ENCODE measurements around the gene TDRD10.

TDRD10 gene

DNA sequence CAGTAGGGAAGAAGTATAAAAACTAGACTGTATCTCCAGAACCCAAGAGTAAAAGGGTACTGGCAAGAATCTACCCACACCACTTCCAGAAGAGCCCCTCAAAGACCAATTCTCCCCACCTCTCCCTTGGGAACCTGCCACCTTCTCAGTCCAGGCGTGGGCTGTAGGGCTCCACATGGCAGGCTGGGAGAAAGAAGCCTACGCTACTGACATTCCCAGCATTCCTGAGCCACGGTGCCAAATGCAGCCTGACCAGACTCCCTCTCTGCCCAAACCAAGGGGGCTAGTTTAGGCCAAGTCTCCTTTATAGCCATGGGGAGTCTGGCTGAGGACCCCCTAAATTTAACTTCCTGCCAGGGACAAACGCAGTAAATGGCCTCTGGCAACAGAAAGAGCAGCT lies 54.4 kb downstream of the TDRD10 start:
- DNase-seq: no peak

DNA sequence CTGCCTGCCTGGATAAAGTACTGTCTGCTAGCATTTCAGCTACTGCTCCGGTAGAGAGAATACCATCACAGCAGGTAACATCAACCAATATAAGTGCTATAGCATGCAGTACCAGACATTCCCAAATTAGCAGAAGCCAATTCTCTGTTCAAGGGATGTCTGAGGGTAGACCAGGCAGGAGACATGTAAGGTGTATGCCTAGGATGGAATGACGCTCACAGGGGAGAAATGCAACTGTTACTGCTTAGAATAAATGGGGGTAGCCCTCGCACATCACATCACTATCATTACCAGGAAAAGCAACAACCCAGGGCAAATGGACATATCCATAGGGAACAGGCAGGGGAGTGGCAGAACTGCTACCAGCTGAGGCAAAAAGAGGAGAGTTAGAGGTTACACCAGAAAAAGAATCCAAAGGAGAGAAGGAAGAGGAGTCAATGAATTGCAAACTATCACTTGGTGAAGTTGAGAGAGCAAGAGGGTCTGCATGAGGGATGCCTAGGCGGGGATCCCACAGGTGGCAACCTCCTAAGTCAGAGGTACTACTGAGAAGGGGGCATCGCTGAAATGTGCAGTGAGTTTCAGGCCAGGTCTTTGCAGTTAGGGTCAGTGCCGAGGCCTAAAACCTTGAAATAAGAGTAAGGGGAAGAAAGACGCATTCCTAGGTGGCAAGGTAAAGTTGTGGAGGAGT lies 55.4 kb downstream of the TDRD10 start:
- no peak for DNase-seq

DNA sequence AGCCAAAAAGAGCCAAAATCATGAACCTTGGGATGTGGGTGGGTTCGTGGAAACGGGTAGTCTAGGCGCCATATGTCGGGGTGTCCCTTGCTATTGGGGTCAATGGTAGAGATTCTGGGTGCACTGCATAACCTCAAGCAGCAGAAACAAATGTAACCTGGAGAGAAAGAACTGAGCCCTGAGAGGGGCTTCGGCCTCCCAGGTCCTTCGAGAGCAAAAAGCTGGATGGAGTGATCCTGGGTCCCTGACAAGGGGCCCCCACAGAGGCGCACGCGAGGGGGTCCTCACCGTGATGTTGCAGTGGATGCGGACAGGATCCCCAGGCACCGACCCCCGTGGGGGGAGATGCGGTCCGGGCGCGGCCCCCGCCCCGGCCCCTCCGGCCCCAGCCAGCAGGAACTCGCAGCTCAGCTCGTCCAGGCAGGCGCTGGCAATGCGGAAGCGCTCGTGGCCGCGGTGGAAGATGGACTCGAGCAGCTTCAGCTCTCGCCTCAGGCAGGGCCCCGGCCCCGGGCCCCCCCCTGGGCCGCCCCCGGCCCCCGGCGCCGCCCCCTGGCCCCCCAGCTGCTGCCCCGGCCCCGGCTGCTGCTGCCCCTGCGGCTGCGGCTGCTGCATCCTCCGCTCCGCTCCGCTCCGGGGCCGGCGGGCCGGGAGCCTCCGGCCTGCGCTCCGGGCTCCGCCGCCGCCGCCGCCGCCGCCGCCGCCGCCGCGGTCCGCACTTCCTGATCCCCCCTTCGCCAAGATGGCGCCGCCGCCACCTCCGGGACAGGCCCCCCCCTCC lies 56.1 kb downstream of the TDRD10 start, which contains the start of gene UBE2Q1:
Gene UBE2Q1 (minus strand): TSS at position 724 of the 781 bp plus-strand sequence. CDS start 109 bp downstream, at position 615.
- DNase-seq: no peak

DNA sequence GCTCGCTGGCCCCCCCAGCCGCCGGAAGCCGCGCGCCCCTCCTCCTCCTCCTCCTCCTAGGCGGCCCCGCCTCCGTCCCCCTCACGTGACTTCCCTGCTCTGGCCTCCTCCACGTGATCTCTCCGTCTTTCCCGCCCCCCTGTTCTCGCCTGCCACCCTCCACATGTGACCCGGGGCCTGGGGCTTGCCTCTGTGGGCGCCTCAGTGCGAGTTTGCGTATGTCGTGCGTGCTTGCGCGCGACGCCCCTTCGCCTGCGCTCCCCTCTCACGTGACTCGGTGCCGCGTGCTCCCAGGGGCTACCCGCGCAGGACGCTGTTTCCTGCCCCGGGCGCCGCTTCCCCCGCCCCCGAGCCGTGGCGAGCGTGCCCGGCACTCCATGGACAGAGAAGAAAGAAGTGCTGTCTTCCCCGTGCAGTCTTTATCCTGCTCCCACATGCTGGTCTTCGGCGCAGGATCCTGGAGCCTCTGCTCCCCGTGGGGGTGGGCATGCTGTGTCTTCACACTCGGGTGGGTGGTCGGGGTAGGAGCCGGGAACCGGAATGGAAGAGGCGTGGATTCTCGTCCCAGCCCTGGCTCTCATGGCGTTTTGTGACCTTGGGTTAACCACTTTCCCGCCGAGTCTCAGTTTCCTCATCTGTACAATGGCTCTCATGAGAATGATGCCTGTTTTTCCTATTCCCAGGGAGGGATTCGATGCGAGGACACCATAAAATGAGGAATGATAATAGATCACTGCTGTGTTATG lies 56.9 kb downstream of the TDRD10 start:
- peak; percentile 95 for DNase-seq

DNA sequence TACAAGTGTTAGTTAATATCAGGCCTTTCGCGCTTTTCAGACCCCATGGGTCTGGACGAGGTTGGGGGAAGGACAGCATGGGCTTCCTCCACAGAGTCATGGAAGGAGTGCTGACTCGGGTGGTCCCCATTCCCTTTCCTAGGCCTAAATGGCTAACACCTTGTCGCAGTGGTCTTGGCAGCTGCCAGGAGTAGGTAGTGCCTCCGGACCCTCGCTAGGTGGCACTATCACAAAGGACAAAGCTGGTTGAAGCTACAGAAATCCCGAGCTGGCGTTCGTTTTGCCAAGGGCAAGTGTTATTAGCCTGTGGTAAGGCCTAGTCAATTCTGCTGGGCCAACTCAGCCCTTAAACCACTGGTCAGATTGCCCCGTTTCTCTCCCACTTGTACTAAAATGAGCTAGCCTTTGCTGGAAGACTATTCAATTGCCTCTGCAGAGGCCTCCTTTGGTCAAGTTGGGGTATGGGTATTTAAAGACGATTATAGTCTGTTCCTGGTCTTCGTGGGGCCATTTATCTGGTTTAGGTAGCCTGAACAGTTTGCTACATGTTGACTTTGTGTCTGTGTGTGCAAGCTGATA lies 57.5 kb downstream of the TDRD10 start:
- DNase-seq: peak; percentile 64

DNA sequence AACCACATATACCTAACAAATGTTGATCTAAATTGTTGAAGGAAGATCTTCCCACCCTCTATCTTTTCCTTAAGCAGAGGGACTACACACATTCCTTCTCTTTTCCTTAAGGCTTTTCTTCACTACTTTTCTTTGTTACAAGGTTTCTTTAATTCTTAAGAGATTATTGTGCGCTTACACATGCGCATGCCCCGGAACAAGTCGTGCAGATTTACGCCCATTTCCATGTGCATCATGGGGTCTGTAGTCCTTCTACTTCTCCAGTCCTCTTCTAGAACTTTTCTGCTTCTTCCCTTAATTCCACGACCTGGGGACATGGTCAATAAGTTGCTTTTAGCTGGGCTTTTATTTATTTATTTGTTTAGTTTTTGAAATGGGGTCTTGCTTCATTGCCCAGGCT lies 63.9 kb downstream of the TDRD10 start:
- DNase-seq: no peak

DNA sequence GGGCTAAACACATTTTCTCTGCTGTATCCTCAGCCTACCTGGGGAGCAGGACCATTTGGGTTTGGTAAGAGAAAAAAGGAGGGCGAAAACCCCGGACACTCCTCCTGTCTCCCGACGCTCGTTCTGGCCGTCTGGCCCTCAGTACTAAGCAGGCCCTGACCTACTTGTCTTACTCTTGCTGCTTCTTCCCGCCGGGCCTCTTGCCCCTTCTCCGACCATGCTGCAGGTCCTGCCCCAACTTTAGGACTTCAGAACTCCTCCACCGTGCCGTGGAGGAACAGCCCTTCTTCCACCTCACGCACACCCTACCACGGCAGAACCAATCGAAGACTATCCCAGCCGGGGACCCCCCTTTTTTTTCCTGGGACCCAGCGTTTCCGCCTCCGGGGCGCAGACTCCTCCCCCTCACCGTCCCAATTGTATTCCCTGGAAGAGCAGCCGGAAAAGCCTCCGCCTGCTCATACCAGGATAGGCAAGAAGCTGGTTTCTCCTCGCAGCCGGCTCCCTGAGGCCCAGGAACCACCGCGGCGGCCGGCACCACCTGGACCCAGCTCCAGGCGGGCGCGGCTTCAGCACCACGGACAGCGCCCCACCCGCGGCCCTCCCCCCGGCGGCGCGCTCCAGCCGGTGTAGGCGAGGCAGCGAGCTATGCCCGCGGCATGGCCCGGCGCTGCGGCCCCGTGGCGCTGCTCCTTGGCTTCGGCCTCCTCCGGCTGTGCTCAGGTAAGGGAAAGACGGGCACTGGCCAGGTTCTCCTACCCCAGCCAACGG lies 65.6 kb downstream of the TDRD10 start, which contains the start of gene CHRNB2:
Gene CHRNB2 (plus strand): TSS at position 393 of the 771 bp plus-strand sequence. CDS start 267 bp downstream, at position 660.
- DNase-seq: no peak

DNA sequence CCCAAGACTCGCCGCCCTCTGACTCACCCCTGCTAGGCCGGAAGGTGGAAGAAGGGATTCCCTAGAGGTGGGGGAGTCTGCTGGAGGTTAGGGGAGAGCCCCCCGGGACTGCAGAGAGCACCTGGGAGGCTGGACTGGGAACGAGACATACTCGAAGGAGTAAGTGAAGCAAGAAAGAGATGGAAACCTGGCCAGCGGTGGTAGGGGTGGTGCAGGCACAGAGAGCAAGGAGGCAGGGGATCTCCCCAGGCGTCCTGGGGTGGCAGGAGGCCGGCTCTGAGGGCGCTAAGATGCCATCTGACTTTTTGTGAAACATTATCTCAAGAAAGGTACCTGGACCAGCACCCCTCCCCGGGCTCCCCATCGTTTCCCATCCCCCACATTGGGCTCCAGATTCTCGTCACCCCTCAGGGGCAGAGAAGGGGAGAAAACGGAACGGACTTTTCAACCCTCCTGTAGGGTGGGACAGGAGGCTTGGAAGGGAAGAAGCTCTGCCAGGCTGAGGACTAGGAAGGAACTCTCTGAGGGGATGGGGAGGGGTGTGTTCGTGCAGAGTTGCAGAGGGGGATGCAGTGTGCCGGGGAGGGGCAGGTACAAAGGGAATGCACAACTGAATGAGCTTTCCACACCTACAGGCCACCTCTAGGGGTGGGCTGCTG lies 66.3 kb downstream of the TDRD10 start:
- DNase-seq: no peak

DNA sequence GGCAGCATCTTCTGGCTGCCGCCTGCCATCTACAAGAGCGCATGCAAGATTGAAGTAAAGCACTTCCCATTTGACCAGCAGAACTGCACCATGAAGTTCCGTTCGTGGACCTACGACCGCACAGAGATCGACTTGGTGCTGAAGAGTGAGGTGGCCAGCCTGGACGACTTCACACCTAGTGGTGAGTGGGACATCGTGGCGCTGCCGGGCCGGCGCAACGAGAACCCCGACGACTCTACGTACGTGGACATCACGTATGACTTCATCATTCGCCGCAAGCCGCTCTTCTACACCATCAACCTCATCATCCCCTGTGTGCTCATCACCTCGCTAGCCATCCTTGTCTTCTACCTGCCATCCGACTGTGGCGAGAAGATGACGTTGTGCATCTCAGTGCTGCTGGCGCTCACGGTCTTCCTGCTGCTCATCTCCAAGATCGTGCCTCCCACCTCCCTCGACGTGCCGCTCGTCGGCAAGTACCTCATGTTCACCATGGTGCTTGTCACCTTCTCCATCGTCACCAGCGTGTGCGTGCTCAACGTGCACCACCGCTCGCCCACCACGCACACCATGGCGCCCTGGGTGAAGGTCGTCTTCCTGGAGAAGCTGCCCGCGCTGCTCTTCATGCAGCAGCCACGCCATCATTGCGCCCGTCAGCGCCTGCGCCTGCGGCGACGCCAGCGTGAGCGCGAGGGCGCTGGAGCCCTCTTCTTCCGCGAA lies 69.4 kb downstream of the TDRD10 start:
- DNase-seq: no peak

DNA sequence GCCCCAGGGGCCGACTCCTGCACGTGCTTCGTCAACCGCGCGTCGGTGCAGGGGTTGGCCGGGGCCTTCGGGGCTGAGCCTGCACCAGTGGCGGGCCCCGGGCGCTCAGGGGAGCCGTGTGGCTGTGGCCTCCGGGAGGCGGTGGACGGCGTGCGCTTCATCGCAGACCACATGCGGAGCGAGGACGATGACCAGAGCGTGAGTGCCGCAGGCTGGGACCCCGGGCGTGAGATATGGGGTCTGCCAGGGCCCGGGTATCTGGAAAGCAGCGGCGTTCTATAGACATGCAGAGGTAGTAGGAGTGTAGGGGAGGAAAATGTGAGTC lies 69.9 kb downstream of the TDRD10 start:
- no peak for DNase-seq

DNA sequence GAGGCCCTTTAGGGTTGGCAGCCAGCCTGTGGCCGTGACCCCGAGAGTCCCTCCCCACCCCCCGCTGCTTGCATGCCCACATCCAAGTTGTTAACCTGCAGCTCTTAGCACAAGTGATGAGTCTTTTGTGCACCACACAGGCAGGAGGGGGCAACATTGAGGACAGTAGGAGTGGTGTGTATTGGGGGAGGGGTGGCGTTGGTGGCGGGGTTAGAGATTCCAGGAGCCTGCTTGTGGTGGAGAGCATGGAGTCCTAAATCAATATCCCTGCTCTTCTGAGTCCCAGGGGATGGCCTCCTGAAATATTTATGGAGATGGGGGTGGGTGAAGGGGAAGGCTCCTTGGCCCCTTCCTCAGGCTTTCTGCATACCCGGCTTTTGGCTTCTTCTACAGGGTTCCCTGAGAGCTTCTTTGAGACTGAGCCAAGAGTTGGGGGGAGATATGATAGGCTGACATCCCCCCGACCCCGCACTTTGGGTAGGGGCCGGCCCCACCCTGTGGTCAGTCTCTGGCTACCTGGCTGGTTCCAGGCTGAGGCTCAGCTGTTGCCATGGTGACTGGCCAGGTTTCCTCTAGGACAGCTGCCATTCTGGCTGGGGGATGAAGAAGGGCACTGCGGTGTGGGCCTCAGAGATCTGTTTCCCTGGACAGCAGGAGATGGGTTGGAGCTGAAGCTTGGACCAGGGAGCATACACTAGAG lies 70.6 kb downstream of the TDRD10 start:
- DNase-seq: no peak

DNA sequence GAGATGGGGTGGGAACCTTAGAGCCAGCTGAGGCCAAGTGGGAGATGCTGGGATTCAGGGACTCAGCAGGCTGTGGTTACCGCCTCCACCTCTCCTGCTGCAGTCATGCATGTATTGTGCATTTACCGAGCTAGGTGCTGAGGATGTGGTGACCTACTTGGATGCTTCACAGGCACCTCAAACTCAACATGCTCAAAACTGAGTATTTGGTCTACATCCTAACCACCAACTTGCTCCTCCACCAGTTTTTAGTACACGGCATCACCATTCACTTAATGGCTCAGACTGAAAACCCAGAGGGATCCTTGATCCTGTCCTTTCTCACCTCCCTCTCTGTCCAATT lies 71.1 kb downstream of the TDRD10 start:
- DNase-seq: no peak

DNA sequence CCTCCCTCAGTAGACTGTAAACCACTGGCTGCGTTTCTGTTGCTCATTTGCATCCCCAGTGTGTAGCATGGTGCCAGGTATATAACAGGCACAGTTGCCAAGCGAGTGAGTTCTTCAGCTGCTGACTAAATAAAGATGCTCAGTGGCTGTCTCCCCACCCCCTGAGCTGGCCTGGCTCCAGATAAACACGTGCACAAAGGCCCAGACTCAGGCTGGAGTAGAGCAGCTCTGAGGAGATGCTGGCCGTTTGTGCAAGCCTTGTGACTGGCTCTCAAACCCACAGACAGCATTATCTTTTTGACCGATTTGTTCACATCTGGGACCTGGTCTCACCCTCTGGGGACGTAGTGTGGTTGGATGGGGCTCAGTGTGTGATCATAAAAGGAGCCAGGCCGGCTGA lies 72.7 kb downstream of the TDRD10 start:
- no peak for DNase-seq

DNA sequence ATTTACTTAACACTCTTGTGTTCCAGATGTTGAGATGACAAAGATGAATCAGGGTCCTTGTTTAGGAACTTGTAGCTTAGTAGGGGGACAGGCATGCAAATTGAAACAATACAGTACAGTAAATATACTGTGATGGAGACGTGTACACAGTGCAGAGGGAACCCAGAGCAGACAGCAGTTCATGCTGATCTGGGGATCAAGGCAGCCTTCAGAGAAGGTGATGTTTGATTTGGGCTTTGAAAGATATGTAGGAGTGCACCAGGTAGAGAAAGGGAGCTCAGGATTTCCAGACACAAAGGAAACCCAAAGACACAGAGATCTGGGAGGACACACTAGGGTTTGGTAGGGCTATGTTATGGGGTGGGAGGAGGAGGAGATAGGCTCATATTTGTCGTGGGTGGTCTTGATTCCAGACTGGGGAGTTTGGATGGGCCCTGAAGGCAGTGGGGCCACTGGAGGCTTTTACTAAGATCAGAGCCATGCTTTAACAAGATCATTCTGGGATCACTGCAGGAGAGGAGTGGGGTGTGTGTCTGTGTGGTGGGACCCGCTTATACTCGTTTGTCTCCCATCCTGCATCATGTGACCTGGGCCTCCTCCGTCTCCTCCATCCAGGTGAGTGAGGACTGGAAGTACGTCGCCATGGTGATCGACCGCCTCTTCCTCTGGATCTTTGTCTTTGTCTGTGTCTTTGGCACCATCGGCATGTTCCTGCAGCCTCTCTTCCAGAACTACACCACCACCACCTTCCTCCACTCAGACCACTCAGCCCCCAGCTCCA lies 73.3 kb downstream of the TDRD10 start:
- DNase-seq: no peak

DNA sequence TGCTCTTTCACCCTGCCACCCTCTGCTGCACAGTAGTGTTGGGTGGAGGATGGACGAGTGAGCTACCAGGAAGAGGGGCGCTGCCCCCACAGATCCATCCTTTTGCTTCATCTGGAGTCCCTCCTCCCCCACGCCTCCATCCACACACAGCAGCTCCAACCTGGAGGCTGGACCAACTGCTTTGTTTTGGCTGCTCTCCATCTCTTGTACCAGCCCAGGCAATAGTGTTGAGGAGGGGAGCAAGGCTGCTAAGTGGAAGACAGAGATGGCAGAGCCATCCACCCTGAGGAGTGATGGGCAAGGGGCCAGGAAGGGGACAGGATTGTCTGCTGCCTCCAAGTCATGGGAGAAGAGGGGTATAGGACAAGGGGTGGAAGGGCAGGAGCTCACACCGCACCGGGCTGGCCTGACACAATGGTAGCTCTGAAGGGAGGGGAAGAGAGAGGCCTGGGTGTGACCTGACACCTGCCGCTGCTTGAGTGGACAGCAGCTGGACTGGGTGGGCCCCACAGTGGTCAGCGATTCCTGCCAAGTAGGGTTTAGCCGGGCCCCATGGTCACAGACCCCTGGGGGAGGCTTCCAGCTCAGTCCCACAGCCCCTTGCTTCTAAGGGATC lies 74.0 kb downstream of the TDRD10 start:
- DNase-seq: no peak

DNA sequence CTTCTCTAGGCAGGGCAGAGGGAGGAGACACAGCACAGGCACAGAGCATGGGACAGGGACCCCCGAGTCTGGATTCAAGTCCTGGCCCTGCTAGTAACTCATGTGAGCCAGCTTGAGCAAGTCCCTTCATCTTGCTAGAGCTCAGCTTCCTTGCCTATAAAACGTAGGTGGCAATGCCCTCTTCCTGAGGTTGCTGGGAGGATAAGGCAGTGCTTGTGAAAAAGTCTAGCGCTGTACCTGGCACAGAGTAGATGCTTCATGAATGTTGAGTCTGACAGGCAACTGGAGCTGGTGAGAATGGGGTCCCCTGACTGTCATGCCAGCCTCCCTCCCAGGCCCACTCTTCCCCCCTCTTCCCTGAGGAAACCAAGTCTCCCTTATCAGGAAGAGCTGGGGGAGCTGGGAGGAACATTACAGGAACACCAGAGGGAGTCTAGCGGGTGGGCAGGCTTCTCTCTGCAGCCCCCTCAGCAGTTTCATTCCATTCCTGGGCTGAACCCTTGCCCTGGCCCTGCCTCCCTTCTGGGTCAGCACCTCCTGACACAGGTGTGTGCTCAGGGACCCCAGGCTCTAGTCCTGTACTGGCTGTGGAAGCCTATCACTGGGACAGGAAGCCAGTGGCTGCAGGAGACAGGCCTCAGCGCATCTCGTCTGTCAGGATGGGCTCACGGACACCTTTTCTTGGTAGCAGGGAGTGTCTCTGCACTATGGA lies 75.5 kb downstream of the TDRD10 start:
- no peak for DNase-seq

DNA sequence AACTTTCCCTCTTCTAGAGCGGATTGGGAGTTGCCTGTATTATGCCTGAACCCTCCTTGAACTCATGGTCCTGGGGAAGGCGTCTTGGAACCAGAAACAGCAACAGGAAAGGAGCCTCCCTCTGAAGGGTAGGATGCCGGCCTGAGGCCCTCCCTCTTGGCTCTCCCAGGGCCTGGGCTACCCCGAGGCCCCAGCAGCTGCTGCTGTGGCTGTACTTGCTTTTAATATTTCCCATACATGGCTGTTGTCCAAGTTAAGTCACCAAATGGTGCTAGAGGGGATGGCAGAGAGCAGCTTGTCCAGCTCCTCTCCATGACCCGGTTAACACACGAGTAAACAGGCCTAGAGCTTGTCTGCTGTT lies 76.0 kb downstream of the TDRD10 start:
- no peak for DNase-seq

DNA sequence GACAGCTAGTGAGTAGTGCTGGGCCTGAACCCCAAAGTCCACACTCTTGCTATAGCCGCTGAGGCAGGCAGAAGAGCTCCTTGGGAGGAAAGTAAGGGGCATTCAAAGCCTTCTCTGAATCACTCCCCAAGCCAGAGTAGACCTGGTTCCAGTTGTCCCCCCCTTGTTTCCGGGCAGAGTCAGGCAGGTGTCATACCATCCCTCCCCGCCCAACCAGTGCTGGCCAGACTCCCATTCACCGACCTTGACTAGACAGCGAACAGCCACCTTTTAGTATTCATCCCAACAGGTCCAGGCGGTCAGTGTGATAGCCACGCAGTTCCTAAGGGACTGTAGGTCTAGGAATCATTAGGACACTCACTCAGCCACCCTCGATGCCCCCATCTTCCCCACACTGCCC lies 77.4 kb downstream of the TDRD10 start:
- DNase-seq: no peak

DNA sequence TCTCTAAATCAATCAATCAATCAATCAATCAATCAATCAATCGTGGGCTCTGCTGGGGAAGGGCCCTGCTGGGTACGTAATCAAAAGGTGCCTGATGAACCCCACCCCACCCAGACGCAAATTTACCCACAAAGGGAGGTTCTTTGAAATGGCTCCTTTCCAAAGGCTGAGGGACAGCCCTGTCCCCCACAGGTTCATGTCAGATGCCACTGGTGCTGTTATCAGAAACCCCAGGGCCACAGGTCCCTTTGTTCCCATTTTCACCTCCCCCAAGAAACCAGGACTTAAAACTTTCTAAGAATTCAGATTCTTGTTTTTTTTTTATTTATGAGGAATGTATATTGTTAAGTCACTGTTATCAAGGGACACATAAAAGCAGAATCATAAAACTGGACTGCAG lies 79.7 kb downstream of the TDRD10 start:
- no peak for DNase-seq
